ENCODE measurements around the gene TRPC4AP.
A peak's percentile ranks its signal among the peaks of the same experiment; 100 is the strongest.

Gene TRPC4AP
- total RNA-seq = 128 to 144 (median 133) reads per million in 3 donors

DNA sequence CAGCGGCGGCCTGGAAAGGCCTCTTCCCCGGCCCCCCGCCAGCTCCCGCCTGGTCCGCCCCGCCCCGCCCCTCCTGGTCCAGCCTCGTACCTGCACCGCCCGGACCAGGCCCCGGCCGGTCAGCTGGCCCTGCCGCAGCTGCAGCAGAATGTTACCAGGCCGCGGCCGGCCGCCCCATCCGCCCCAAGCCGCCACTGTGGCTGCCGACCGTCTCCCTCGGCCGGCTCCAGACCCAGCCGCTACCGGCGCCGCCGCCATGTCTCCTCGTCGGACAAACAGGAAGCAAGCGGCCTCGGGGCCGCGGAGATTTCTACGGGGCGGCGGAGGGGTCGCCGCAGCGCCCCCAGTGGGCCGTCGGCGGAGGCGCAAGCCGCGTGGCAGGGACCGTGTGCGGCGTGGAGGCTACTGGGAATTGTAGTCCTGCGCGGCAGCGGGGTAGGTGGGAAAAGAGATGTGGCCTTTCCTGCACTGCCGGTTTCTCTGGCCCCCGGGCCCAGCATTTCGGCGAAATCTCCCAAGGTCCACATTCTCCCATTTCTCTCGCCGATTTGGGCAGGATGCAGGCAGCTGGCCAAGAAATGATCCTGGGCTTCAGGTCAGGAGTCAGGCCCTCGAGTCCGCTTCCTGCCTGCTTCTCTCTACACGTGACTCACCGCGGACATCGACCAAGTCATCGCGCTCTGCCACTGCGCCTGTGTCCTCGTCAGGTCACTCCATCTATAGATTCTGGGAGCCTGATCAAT, at the start of gene TRPC4AP:
Gene TRPC4AP, minus strand, starts transcription at position 284 of the 743 bp plus-strand sequence. Its CDS starts 26 bp downstream, at position 258.
- no peaks in the 10 kb centered on the region for H3K27me3 ChIP-seq (replicated peaks; ENCODE audit: control insufficient read depth, insufficient read depth, low read length, poor library complexity, severe bottlenecking)
- H3K27ac ChIP-seq (ENCODE audit: insufficient read depth, low read length, poor library complexity, severe bottlenecking) = peak within 1 kb of the TSS; percentile 82
- H3K9me3 ChIP-seq (ENCODE audit: control insufficient read depth, low read length) = no peaks in the 10 kb centered on the region
- DNase-seq = peak; percentile 73 to 81 (median 77)
- H3K36me3 ChIP-seq (ENCODE audit: control insufficient read depth, insufficient read depth, low read length) = no peaks in the 10 kb centered on the region
- peak within 1 kb of the TSS; percentile 87 for H3K4me3 ChIP-seq (ENCODE audit: insufficient read depth, low read depth, low read length, poor library complexity, severe bottlenecking)
- peaks cover 18% of the 10 kb centered on the region for H3K4me1 ChIP-seq (ENCODE audit: control insufficient read depth, insufficient read depth, low read length, poor library complexity, severe bottlenecking)

DNA sequence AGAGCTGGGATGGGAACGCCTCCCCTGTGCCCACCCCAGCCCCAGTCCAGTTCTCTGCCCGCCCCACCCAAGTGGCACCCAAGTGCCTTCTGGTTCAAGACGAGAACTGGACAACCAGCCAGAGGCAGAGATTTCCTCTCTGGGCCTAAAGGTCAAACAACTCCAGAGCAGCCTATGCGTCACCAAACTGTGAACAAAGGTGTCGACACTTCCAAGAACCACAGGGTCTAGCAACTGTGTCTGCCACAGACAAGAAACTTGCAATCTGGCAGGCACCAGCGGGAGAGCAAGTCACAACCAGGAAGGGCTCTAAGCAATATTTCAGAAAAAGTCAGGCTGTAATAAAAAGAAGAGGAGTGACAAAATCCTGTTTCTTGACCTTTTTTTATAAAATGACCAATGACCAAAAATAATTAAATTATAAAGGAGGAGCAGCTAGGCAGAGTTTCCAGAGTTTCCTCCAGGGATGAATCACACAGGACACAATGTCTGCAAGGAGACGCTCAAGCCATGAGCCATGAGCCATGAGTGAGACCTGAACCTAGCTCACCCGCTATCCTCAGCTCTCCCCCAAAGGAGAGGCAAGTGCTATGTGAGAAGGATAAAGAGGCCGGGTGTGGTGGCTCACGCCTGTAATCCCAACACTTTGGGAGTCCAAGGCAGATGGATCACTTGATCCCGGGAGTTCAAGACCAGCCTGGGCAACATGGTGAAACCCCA, 43.4 kb upstream of the TRPC4AP start:
- Histone ChIP-seq H3K9me3 (ENCODE audit: control insufficient read depth, low read length) (no peaks in the 10 kb centered on the region), H3K4me1 (ENCODE audit: control insufficient read depth, insufficient read depth, low read length, poor library complexity, severe bottlenecking) (no peaks in the 10 kb centered on the region), H3K27ac (ENCODE audit: insufficient read depth, low read length, poor library complexity, severe bottlenecking) (no peak overlapping the region), H3K36me3 (ENCODE audit: control insufficient read depth, insufficient read depth, low read length) (peaks cover 62% of the 10 kb centered on the region), H3K27me3 (replicated peaks; ENCODE audit: control insufficient read depth, insufficient read depth, low read length, poor library complexity, severe bottlenecking) (no peaks in the 10 kb centered on the region), H3K4me3 (ENCODE audit: insufficient read depth, low read depth, low read length, poor library complexity, severe bottlenecking) (no peak overlapping the region)
- no peak for DNase-seq

GRCh38 chr20:35134880-35135279, 42.3 kb upstream of the TRPC4AP start:
- Histone ChIP-seq H3K27me3 (replicated peaks; ENCODE audit: control insufficient read depth, insufficient read depth, low read length, poor library complexity, severe bottlenecking) (no peaks in the 10 kb centered on the region), H3K36me3 (ENCODE audit: control insufficient read depth, insufficient read depth, low read length) (peaks cover 74% of the 10 kb centered on the region), H3K4me3 (ENCODE audit: insufficient read depth, low read depth, low read length, poor library complexity, severe bottlenecking) (no peak overlapping the region), H3K27ac (ENCODE audit: insufficient read depth, low read length, poor library complexity, severe bottlenecking) (no peak overlapping the region), H3K9me3 (ENCODE audit: control insufficient read depth, low read length) (no peaks in the 10 kb centered on the region), H3K4me1 (ENCODE audit: control insufficient read depth, insufficient read depth, low read length, poor library complexity, severe bottlenecking) (no peaks in the 10 kb centered on the region)
- no peak for DNase-seq

DNA sequence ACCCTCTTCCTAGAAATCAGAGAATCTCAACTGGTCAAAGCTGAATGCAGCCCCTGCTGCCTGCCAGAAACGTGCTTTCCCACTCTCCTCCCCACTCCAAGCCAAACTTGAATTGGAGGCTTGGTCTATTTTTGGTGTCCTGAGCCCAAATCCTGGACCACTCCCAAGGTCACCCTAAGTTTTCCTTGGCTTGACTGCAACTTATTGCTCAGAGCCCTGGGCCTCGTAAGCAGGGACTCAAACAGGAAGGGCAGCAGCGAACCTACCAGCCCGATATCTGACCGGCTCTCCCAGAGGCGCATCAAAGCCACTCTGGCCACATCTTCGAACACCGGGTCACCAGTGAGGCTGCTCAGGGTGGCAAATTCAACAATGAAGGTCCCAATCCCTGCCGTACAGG, 41.9 kb upstream of the TRPC4AP start:
- peaks cover 78% of the 10 kb centered on the region for H3K36me3 ChIP-seq (ENCODE audit: control insufficient read depth, insufficient read depth, low read length)

GRCh38 chr20:35133735-35134134, 41.1 kb upstream of the TRPC4AP start:
- no peaks in the 10 kb centered on the region for H3K27me3 ChIP-seq (replicated peaks; ENCODE audit: control insufficient read depth, insufficient read depth, low read length, poor library complexity, severe bottlenecking)
- H3K27ac ChIP-seq (ENCODE audit: insufficient read depth, low read length, poor library complexity, severe bottlenecking) = no peak overlapping the region
- H3K4me3 ChIP-seq (ENCODE audit: insufficient read depth, low read depth, low read length, poor library complexity, severe bottlenecking) = no peak overlapping the region
- no peaks in the 10 kb centered on the region for H3K9me3 ChIP-seq (ENCODE audit: control insufficient read depth, low read length)
- no peak for DNase-seq
- no peaks in the 10 kb centered on the region for H3K4me1 ChIP-seq (ENCODE audit: control insufficient read depth, insufficient read depth, low read length, poor library complexity, severe bottlenecking)
- H3K36me3 ChIP-seq (ENCODE audit: control insufficient read depth, insufficient read depth, low read length) = peaks cover 78% of the 10 kb centered on the region

More for the DNA sequence above, 41.9 kb upstream of the TRPC4AP start:
- Histone ChIP-seq H3K27me3 (replicated peaks; ENCODE audit: control insufficient read depth, insufficient read depth, low read length, poor library complexity, severe bottlenecking) (no peaks in the 10 kb centered on the region), H3K9me3 (ENCODE audit: control insufficient read depth, low read length) (no peaks in the 10 kb centered on the region), H3K4me1 (ENCODE audit: control insufficient read depth, insufficient read depth, low read length, poor library complexity, severe bottlenecking) (no peaks in the 10 kb centered on the region), H3K27ac (ENCODE audit: insufficient read depth, low read length, poor library complexity, severe bottlenecking) (no peak overlapping the region), H3K4me3 (ENCODE audit: insufficient read depth, low read depth, low read length, poor library complexity, severe bottlenecking) (no peak overlapping the region)
- DNase-seq = no peak

DNA sequence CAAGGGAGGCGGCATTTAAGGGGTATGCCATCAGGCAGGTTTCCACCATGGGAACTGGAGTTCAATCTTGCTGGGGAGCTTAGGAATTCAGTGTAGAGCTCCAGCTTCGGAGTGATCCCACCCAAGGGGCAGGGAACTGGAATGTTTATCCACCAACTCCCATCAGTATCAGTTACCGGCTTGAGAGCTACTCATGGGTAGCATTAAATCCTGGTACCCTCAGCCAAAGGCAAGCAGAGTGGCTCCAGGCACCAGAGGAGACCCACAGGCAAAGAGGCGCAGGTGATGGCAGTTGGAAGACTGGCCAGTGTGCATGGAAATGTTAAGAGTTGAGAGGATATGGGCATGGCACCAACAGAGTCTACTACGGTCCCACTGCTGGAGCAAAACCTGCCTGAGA, 40.4 kb upstream of the TRPC4AP start:
- Histone ChIP-seq H3K4me3 (ENCODE audit: insufficient read depth, low read depth, low read length, poor library complexity, severe bottlenecking) (no peak overlapping the region), H3K27me3 (replicated peaks; ENCODE audit: control insufficient read depth, insufficient read depth, low read length, poor library complexity, severe bottlenecking) (no peaks in the 10 kb centered on the region), H3K9me3 (ENCODE audit: control insufficient read depth, low read length) (no peaks in the 10 kb centered on the region), H3K27ac (ENCODE audit: insufficient read depth, low read length, poor library complexity, severe bottlenecking) (no peak overlapping the region), H3K4me1 (ENCODE audit: control insufficient read depth, insufficient read depth, low read length, poor library complexity, severe bottlenecking) (no peaks in the 10 kb centered on the region), H3K36me3 (ENCODE audit: control insufficient read depth, insufficient read depth, low read length) (peaks cover 73% of the 10 kb centered on the region)
- DNase-seq = no peak

DNA sequence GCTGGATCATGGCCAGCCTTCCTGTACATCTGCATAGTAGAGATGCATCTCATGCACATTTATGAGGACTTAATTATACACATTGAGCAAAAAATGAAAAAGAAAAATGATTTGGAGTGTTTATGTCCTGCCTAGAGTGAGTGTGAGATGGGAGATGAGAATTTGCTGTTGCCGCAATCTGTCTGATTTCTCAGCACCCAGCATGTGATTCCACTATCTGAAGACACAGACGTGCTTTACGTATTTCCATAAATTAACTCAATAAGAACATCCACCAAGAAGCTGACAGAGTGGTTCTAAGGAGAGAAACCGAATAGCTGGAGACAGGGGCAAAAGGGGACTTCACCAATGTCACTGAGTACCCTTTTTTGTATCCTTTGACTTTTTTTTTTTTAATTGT, 39.3 kb upstream of the TRPC4AP start:
- no peaks in the 10 kb centered on the region for H3K27me3 ChIP-seq (replicated peaks; ENCODE audit: control insufficient read depth, insufficient read depth, low read length, poor library complexity, severe bottlenecking)
- DNase-seq = no peak
- no peaks in the 10 kb centered on the region for H3K4me1 ChIP-seq (ENCODE audit: control insufficient read depth, insufficient read depth, low read length, poor library complexity, severe bottlenecking)
- H3K36me3 ChIP-seq (ENCODE audit: control insufficient read depth, insufficient read depth, low read length) = peaks cover 69% of the 10 kb centered on the region
- H3K4me3 ChIP-seq (ENCODE audit: insufficient read depth, low read depth, low read length, poor library complexity, severe bottlenecking) = no peak overlapping the region
- H3K9me3 ChIP-seq (ENCODE audit: control insufficient read depth, low read length) = no peaks in the 10 kb centered on the region
- no peak overlapping the region for H3K27ac ChIP-seq (ENCODE audit: insufficient read depth, low read length, poor library complexity, severe bottlenecking)

DNA sequence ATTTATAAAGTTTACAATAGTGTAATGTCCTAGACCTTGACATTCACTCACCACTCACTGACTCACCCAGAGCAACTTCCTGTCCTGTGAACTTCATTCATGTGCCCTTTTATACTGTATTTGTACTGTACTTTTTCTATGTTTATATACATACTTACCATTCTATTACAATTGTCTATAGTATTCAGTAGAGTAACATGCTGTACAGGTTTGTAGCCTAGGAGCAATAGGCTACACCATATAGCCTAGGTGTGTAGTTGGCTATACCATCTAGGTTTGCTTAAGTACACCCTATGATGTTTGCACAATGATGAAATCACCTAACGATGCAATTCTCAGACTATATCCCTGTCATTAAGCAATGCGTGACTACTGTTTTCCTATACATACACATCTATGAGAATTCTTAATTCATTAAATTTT, 37.1 kb upstream of the TRPC4AP start:
- Histone ChIP-seq H3K27me3 (replicated peaks; ENCODE audit: control insufficient read depth, insufficient read depth, low read length, poor library complexity, severe bottlenecking) (no peaks in the 10 kb centered on the region), H3K27ac (ENCODE audit: insufficient read depth, low read length, poor library complexity, severe bottlenecking) (no peak overlapping the region), H3K4me1 (ENCODE audit: control insufficient read depth, insufficient read depth, low read length, poor library complexity, severe bottlenecking) (no peaks in the 10 kb centered on the region), H3K36me3 (ENCODE audit: control insufficient read depth, insufficient read depth, low read length) (peaks cover 62% of the 10 kb centered on the region), H3K4me3 (ENCODE audit: insufficient read depth, low read depth, low read length, poor library complexity, severe bottlenecking) (no peak overlapping the region), H3K9me3 (ENCODE audit: control insufficient read depth, low read length) (no peaks in the 10 kb centered on the region)
- no peak for DNase-seq

DNA sequence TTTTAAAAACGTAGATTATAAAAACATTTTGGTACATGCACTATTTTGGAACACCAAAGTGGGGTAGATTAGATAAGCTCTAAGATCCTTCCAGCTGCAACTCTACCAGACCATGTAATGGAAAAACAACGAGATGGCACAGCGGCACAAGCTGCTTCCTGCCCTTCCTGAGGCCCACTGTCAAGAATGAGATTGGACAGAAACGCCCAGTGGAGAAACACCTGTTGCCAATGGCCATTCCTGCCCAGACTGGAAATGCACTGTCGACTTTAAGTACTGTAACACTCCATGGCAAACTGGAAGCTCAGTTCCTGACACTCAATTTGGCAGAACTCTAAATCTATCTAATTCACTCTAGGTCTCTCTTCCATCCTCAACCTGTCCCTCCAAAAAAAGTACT, 33.1 kb upstream of the TRPC4AP start:
- peaks cover 66% of the 10 kb centered on the region for H3K36me3 ChIP-seq (ENCODE audit: control insufficient read depth, insufficient read depth, low read length)
- H3K27ac ChIP-seq (ENCODE audit: insufficient read depth, low read length, poor library complexity, severe bottlenecking) = no peak overlapping the region
- no peak overlapping the region for H3K4me3 ChIP-seq (ENCODE audit: insufficient read depth, low read depth, low read length, poor library complexity, severe bottlenecking)
- no peak for DNase-seq
- H3K27me3 ChIP-seq (replicated peaks; ENCODE audit: control insufficient read depth, insufficient read depth, low read length, poor library complexity, severe bottlenecking) = no peaks in the 10 kb centered on the region
- H3K4me1 ChIP-seq (ENCODE audit: control insufficient read depth, insufficient read depth, low read length, poor library complexity, severe bottlenecking) = no peaks in the 10 kb centered on the region
- no peaks in the 10 kb centered on the region for H3K9me3 ChIP-seq (ENCODE audit: control insufficient read depth, low read length)

- Histone ChIP-seq H3K4me1 (ENCODE audit: control insufficient read depth, insufficient read depth, low read length, poor library complexity, severe bottlenecking) (no peaks in the 10 kb centered on the region), H3K27me3 (replicated peaks; ENCODE audit: control insufficient read depth, insufficient read depth, low read length, poor library complexity, severe bottlenecking) (no peaks in the 10 kb centered on the region), H3K9me3 (ENCODE audit: control insufficient read depth, low read length) (no peaks in the 10 kb centered on the region), H3K4me3 (ENCODE audit: insufficient read depth, low read depth, low read length, poor library complexity, severe bottlenecking) (no peak overlapping the region), H3K36me3 (ENCODE audit: control insufficient read depth, insufficient read depth, low read length) (peaks cover 74% of the 10 kb centered on the region), H3K27ac (ENCODE audit: insufficient read depth, low read length, poor library complexity, severe bottlenecking) (no peak overlapping the region)
- no peak for DNase-seq
These were observed 30.3 kb upstream of the TRPC4AP start for GRCh38 chr20:35122756-35123405.
